Fibroblast of skin of right quadriceps (primary cell): ENCODE measurements around the gene PATJ.

Source experiments
- DNase-seq: peaks from one replicate; pipeline ENCODE4 v3.0.0-alpha.2; 2013

Gene PATJ

DNA sequence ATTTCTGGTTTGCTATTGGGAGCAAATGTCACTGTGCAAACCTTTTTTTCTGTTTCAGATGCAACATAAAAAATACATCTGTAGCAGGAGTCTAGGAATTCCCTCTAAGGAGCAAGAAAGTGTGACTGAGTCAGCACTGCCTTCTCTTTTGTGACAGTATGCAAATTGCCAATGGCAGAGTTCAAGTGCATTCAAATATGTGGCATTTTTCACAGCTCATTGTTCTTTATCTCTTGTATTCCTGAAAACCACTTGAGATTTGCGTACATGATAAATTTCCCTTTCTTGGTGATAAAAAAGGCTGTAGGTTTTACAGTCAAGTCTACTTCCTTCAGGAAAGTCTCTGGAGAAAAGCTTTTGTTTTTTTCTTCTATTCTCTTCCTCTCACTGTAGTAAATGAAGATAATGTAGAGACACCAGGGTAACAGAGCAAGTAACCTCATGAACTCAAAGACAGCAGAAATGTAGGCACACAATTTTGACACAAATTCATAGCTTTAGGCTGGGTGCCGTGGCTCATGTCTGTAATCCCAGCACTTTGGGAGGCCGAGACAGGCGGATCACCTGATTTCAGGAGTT lies 322.6 kb downstream of the PATJ start:
- no peak for DNase-seq

DNA sequence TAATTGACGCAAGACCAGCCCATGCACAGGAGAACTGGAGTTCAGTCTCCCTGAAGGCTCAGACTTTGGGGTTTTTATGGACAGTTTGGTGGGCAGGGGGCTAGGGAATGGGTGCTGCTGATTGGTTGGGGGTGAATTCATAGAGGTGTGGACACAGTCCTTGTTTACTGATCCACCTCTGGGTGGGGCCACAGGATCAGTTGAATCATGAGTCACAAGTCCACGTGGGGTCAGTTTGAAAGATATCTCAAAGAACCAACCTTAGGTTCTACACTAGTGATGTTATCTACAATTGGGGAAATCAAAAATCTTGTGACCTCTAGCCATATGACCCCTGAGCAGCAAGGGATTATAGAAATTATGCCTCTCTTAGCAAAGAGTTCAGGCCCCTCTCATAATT lies 324.4 kb downstream of the PATJ start:
- DNase-seq = no peak

DNA sequence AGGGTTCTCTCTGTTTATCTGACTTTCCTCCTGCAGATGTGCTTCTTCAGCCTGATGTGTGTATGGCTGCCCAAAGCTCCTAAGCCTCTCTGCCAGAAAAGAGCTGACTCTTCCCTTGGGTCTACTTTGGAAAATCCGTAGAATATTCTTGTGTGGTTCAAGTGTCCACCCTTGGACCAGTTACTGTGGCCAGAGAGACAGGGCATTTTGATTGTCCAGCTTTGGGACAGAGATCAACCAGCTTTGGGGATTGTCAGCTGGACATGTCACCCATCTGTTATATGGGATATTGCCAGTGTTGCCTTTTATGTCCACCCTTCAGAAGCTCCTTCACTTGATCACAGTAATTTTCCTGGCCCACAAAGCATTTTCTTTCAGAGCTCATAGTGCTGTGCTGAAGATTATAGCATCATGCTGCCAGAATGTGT lies 326.1 kb downstream of the PATJ start:
- DNase-seq = no peak

DNA sequence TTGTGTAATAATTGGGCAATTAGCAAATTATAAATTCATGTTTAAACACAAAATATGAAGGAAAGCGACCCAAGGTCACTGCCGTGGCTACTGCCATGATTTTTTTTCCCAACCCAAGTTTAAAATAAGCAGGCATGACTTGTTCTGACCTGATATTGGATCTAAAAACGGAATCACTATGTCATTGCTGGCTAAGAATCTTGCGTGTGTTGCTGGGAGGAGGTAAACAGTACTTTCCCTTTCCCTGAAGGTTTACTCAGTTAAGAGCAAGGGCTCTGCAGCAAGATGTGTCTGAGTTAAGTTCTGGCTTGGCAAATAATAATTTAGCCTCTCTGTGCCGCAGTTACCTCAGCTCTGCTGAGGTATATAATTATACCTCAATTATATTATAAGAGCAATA lies 326.7 kb downstream of the PATJ start:
- DNase-seq = no peak

DNA sequence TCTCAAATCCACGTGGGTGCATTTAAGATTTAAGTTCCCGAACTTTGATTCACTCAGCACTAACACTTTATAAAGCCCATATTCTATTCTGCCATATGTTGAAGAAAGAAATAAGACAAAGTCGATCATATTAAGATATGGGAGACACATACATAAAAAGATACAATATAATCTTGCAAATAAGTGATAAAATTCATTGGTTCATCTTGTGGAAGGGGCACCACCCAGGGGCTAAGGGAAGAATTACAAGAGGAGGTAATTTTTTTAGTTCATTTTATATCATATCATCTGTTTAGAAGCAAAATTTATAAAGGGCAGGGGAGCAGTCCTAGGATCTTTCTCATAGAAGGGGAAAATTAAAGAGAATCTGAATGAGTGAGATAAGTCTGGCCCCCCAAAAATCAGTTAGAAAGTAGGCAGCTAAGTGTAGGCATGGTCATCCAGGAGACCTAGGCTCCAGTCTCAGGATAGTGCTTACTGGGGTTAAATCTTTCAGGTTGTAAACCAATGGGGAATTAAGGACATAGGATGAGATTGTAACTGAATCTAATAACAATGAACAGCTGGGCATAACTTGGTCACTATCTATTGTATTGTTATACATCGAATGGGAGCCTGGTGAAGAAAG lies 328.2 kb downstream of the PATJ start:
- DNase-seq = no peak

DNA sequence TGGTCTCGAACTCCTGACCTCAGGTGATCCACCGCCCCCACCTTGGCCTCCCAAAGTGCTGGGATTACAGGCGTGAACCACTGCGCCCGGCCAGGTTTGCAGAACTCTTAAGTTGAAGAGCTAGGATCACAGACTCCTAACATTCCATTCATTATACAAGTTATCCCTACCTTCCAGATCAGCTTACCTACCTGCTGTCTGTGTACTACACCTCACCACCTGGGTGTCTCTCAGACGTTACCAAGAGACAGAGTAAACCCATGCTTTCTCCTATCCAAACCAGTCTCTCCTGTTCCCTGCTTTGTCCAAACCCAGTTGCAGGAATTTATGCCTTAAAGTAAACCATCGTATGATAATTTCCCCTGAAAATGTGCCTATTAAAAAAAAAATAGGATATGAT lies 329.4 kb downstream of the PATJ start:
- no peak for DNase-seq

DNA sequence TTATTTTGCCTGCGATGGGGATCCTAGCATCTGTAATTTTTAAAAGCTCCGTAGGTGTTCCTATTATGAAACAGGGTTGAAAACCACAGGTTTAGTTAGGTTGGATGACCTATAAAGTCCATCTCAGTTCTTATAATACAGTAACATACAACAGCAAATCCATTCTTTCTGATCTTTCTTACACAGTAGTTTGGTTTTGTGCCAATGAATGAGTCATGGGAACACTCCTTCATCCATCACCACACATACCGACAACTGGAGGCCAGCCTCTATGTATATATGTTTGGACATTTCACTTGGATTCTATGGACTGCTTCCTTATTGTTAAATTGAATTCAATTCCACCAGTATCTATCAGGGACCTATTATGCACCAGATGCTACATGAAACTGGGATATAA lies 334.0 kb downstream of the PATJ start:
- peak; percentile 78 for DNase-seq

DNA sequence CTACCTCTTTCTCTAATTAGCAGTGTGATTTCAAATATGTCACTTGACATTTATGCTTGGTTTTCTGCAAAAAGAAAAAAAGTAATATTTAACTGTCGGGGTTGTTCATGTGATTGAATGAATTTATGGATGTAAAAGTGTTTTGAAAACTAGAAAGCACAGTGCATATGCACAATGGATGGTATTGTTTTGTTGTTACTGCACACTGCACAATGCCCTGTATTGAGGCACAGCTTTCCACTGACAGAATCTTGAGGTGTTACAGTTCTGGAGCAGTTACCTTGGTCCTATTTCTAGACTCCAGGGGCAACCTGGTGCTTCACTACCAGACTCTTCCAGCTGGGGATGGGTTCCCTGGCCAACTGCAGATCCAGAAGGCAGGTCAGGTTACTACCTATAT lies 335.5 kb downstream of the PATJ start:
- DNase-seq = no peak

DNA sequence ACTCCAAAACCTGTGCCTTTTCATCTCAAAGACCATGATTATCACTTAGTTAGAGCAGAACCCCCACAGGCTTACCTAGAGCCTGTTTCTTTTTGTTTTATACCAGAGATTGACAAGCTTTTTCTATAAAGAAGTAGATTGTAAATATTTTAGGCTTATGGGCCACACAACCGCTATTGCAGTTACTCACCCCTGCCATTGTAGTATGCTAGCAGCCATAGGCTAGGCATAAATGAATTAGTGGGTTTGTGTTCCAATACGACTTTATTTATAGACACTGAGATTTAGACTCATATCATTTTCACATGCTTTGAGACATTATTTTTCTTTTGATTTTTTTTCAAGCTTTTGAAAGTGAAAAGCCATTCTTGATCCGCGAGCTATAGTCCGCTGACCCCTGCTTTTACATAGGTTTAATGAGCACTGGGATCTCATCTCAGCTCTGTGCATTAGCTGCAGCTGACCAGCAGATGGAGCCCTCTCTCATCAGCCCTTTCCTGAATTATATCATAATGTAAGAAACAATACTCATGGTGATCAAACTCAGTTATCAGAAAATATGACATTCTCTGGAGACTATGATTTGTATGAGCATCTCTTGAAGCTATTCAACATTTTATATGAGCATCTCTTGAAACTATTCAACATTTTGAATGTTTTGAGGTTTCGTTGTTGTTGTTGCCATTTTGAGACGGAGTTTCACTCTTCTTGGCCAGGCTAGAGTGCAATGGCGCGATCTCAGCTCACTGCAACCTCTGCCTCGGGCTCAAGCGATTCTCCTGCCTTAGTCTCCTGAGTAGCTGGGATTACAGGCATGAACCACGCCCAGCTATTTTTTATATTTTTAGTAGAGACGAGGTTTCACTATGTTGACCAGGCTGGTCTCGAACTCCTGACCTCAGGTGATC lies 340.4 kb downstream of the PATJ start:
- DNase-seq = peak; percentile 32

DNA sequence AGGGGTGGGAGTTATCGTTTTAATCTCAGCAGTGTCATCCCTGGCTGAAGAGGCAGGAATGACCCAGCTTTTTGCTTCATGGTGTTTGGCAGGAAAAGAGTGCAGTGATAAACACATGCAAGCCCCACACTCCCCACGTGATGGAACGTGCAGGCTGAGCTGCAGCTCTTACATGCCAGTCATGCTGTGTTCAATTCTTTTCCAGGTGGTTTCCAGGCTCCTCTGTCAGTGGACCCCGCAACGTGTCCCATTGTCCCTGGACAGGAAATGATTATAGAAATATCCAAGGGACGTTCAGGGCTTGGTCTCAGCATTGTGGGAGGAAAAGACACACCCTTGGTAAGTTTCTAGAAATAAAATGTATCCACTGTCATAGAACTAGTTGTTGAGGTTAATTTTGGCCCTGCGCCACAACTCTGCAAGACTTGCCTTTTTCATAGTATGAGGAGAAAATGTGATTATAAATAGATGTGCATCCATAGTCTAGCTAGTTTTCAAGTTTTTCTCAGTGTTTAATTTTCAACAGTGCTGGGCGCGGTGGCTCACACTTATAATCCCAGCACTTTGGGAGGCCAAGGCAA lies 342.1 kb downstream of the PATJ start:
- DNase-seq = peak; percentile 14

DNA sequence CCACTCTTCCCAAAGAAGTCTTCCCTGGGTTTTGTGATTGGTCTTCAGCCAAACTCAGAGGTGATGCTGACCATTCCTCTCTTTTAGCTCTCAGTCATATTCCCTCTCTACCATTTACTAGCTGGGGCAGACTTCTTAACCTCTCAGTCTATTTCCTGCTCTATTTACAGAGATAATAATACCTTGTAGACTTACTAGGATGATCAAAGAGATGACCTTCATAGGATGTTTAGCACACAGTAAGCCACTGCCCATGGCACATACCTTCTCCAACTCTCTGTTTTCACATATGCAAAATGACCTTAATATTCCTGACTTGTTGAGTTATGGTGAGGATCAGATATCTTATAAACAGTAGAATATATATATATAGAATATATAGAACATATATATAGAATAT lies 346.2 kb downstream of the PATJ start:
- DNase-seq = no peak

DNA sequence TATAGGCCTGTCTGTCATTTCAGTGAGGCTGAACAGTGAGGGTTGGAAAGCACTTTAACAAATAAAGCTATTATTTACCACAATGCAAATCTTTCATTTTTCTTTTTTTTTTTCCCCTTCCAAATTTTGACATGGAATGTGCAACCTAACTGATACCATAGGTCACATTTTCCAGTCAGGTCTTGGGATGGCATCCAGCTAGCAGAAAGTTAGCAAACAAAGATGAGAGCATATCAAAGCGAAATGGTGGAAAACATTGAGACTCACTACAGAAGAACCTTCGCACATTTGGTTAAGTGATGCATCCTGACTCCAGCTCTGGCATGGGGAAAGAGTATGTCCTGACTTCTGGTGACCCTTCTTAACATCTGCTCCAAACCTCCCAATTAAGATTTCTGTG lies 347.3 kb downstream of the PATJ start:
- no peak for DNase-seq

DNA sequence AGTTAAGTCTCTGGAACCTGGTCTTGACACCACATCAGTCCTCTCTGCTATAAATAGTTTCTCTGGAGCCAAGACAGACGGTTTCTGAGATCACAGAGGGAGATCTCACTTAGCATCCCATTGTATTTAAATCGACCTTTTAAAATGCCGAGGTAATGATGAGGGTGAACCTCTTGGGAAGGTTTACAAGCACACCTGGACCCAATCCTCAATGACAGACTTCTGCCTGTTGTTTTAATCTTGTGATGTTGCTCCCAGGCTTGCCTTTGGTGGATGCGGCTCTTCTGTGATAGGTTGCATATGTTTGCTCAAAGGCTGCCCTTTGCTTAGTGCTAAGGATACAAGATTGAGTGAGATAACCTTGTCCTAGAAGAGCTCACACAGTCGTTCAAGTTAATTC lies 347.7 kb downstream of the PATJ start:
- DNase-seq = no peak

DNA sequence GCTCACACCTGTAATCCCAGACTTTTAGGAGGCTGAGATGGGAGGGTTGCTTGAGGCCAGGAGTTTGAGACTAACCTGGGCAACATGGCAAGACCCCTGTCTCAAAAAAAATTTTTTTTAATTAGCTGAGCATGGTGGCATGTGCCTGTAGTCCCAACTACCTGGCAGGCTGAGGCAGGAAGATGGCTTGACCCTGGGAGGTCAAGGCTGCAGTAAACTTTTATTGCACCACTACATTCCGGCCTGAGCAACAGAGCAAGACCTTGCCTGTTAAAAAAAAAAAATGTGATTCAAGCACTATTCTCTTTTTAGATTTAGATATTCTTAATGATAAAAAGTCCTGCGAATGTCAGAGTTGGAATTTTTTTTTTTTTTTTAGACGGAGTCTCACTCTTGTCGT lies 349.8 kb downstream of the PATJ start:
- DNase-seq = no peak

DNA sequence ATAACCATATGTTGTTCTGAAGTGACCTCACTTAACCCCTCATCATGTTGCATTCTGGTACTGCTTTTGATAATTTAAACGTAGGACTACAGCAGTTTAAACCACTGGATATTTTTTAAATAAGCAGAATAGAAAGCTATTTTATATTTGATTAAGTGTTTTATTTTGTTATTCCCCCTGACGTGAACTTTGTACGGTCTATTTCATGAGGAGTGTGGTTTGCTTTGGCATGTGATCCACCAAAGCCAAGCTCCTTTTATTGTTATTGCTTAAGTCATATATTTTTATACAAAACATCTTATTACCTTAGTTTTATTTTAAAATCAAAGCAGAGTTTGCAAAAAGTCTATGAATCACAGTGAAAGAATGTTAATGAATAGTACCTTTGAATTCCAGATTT lies 351.0 kb downstream of the PATJ start:
- no peak for DNase-seq

DNA sequence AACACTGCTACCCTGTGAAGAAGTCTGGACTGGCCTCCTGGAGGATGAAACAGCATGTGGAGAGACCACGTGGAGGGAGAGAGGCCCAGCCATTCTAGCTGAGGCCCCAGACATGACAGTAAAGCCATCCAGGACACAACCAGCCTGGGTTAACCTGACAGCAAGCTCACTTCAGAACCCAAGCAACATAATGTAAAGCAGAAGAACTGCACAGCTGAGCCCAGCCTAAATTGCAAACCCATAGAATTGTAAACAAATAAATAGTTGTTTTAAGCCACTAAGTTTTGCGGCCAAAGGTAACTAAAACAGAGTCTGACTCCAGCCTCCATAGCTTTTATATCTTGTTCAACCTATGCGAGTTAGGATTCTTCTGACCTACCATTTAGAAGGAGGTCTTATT lies 355.2 kb downstream of the PATJ start:
- DNase-seq = no peak

DNA sequence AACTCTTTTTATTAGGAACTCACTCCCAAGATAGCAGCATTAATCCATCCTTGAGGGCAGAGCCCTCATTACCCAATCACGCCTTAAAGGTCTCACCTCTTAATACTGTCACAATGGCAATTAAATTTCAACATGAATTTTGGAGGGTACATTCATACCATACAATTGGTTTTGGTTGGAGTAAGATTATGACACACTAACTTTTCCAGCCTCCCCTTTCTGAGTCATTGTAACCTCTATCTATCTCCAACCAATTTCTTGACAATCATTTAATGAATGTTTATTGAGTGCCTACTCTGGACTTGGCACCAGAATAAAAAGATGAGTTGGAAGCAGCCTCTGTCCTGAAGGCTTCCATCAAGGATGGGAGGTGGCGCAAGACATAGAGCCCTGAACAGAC lies 358.2 kb downstream of the PATJ start:
- DNase-seq = no peak

DNA sequence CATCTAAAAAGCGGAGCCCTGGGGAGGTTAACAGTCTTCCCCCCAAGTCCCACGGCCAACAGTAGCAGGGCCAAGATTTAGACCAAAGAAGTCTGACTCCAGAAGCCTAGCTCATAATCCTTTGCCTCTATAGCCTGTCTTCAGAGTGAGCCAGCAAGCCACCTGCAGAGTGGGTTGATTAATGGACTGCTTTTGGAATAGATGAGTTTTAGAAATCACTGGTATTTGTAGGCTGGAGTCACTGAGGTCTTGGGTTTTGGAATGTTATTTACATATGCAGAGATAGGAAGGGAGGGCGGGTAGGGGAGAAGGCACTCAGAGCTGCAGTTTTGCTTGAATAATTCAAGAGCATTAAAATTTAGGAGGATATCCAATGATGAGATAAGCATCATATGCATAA lies 361.6 kb downstream of the PATJ start:
- DNase-seq = no peak

DNA sequence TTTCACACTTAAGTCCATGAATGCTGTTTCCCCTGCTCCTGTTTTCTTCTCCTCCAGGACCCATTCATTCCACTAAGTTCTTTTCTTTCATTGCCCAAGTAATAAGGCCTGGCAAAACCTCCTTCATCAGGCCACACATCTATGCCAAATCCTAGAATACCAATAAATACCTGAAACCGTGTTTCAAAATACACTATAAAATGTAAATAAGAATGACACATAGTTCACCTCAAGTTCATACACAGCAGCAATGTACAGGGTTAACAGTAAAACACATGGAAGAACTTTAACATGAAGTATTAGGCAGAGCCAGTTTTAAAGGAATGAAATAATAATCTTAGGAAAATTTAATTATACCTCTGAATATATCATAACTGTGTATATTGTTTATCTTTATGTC lies 365.6 kb downstream of the PATJ start:
- no peak for DNase-seq

DNA sequence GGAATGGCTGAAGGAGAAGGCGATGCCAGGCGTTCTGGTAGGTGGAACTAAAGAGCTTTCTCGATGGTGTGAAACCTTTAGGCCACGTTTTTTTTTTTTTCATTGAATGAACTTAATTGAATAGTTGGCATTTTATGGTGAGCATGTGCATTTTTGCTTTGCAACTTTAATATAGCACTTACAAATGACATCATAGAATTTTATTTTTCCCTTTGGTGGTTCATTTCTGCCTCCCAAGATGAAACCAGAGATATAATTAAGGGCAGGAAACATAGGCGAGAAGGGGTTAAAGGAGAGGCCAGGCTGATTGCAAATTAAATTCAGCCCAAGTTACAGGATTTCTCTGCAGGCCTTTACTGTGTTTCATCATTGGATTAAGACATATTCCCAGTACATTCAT lies 366.8 kb downstream of the PATJ start:
- DNase-seq = no peak

DNA sequence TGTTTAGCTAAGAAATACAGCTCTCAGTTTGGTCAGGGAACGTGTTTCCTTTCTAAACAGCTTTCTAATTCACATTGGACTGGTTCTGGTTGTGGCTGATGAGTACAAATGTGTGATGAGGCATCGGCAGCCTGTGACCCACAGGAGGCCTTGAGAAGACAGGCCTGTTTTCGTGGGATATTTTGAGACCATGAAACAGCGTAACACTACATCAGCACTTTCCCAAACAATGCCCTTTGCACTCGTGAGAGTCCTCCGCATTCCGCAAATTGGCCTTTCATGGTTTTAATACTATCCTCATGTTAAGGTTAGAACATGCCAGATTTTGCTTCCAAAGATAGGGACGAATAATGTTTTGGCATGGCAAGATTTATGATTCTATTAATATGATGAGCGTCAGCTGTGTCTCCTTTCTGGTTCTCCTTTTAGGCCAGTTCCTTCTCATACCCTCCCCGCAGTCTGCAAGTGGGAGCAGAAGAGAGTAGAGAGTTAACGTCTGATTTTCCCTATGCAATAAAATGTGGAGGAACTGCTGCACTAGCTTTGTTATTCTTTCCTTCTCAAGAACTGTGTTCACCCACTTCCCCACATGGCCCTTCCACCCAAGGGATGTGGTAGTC lies 368.0 kb downstream of the PATJ start:
- no peak for DNase-seq

DNA sequence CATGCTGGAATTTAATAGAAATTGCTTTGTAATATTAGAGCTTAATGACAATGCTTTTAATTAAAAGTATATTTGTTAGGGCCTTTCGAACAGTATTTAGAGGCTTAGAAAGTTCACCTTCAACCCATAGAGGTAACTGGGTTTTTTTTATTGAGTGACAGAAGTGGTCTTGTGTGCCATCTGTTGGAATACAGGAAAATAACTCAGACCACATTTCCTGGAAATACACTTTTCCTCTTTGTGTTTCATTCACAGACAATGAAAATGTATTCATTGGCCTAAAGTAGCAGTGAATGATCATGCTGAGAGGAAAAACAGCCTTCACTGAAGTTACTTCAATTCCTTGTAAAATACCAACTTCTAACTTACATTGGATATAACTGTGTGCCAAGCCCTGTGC lies 368.8 kb downstream of the PATJ start:
- no peak for DNase-seq

DNA sequence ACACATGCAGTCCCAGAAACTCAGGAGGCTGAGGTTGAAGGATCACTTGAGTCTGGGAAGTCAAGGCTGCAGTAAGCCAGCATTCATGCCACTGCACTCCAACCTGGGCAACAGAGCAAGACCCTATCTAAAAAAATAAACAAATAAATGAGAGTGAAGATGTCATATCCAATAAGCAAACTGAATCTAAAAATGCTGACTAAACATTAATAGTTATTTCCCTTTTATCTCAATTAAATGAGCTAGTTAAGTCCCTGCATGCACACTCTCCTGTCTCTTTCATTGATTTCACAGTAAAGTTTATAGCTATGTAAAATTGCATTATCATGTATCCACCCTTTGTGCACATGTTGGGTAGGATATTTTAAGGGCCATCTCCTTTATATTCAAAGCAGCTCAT lies 371.2 kb downstream of the PATJ start:
- no peak for DNase-seq
